Stimulated activated CD8-positive, alpha-beta memory T cell treated with anti-CD3 and anti-CD28 coated beads, Interleukin-12 subunit alpha, Interleukin-12 subunit beta, amount 100 ng/mL, for 24 hours (primary cell): Measurements from ENCODE around the gene NISCH.

Experiments used
- DNase-seq: peaks from one replicate; pipeline ENCODE4 v3.0.0-alpha.2; 2020; ENCODE audit errors: extremely low read depth

The NISCH gene

GRCh38 chr3:52537165-52537620, 81.8 kb downstream of the NISCH start:
- DNase-seq = no peak

- DNase-seq = no peak
These were observed 82.5 kb downstream of the NISCH start for GRCh38 chr3:52537726-52538421.

GRCh38 chr3:52539010-52539653, 83.7 kb downstream of the NISCH start:
- DNase-seq = no peak

- no peak for DNase-seq
These were observed 85.6 kb downstream of the NISCH start for GRCh38 chr3:52541050-52541449.
